ENCODE results near the gene LRRC57. TPM values are rescaled to one million over a fixed set of nuclear protein-coding genes. Genes with fewer than 3 reads are reported as not detected.

LRRC57 gene
- total and polyA plus RNA-seq, 2 of the 8 experiments (the other 6 are each of a cell fraction or from before 2014, with no cell fraction given) = 5.0 to 12.7 TPM

- H2AK5ac ChIP-seq (ENCODE audit: low read depth, low read length) = no peak overlapping the region
- H3K27me3 ChIP-seq (replicated peaks in 1 of 4; ENCODE audit: control insufficient read depth in 3 of 4, extremely low read depth in 1 of 4, insufficient read depth in 3 of 4, low read length in 3 of 4) = no peaks in the 10 kb centered on the region
- H3K9me3 ChIP-seq (ENCODE audit: insufficient read depth in 2 of 2, low read depth in 1 of 2, low read length in 1 of 2) = no peaks in the 10 kb centered on the region
- 98% methylated on average over 2 of the region's 2 CpGs; no CpG with 5 or more reads in 1 of the 2 experiments for WGBS, 2 experiments (ENCODE audit: extremely low coverage in 1 of 2, insufficient coverage in 1 of 2, insufficient read length in 1 of 2, insufficient replicate concordance in 2 of 2, low coverage in 1 of 2, low lambda C conversion rate in 2 of 2, missing lambda C conversion rate in 1 of 2)
- no peaks in the 10 kb centered on the region for H3K79me1 ChIP-seq (ENCODE audit: low read depth, low read length)
- H3K4me1 ChIP-seq (replicated peaks in 1 of 4; ENCODE audit: control insufficient read depth in 3 of 4, insufficient read depth in 4 of 4, low read length in 3 of 4) = no peaks in the 10 kb centered on the region
- no peak overlapping the region for H3K4me3 ChIP-seq (ENCODE audit: extremely low read depth in 1 of 4, insufficient read depth in 2 of 4, low read depth in 3 of 4, low read length in 4 of 4)
- H3K9ac ChIP-seq (replicated peaks in 1 of 4; ENCODE audit: extremely low read depth in 1 of 4, low read depth in 3 of 4, low read length in 3 of 4) = no peak overlapping the region
- no peak overlapping the region for H2BK12ac ChIP-seq (ENCODE audit: low read depth, low read length)
- no peak overlapping the region for H2BK20ac ChIP-seq (ENCODE audit: low read length)
- no peak overlapping the region for H3K4me2 ChIP-seq (ENCODE audit: insufficient read depth in 1 of 2, low read depth in 2 of 2, low read length in 2 of 2)
- ChIA-PET POLR2A (ENCODE audit: partially characterized antibody) (interaction anchor here (1.8 kb wide), 1 partner anchor 15 kb away, joined by 5 read pairs; no protein-coding TSS in a partner anchor), CTCF (ENCODE audit: partially characterized antibody) (interaction anchor here (1.0 kb wide), 1 partner anchor 13 kb away, joined by 3 read pairs; no protein-coding TSS in a partner anchor)
- no peak overlapping the region for H4K5ac ChIP-seq (ENCODE audit: insufficient read length, low read depth, low read length)
- H3K18ac ChIP-seq (ENCODE audit: extremely low read depth, low read length) = no peak overlapping the region
- no peak overlapping the region for H4K8ac ChIP-seq (ENCODE audit: extremely low read depth, insufficient read depth, low read length)
- H2BK5ac ChIP-seq (ENCODE audit: low read depth, low read length) = no peak overlapping the region
- no peaks in the 10 kb centered on the region for H3K79me2 ChIP-seq (ENCODE audit: control insufficient read depth in 1 of 2, insufficient read depth in 2 of 2, low read length in 2 of 2)
- no peak overlapping the region for H3K56ac ChIP-seq (replicated peaks; ENCODE audit: insufficient read length, low read depth, low read length)
- no peak overlapping the region for H3K14ac ChIP-seq (ENCODE audit: insufficient read length)
- no peak overlapping the region for H3K4ac ChIP-seq (replicated peaks; ENCODE audit: insufficient read length, low read depth, low read length)
- no peak overlapping the region for H2AFZ ChIP-seq (ENCODE audit: low read length)
- H3K36me3 ChIP-seq (ENCODE audit: control insufficient read depth in 2 of 4, insufficient read depth in 4 of 4, low read length in 3 of 4) = peaks cover 0 to 20% (median 7%) of the 10 kb centered on the region in 4 experiments; a peak in 5 of 8 replicates
- no peak overlapping the region for H2BK120ac ChIP-seq (replicated peaks; ENCODE audit: low read depth, low read length)
- no peak overlapping the region for H3K23ac ChIP-seq (ENCODE audit: insufficient read length)
- FAIRE-seq (no peak), DNase-seq (ENCODE audit: low read depth in 1 of 2, low spot score in 2 of 2) (no peak)
- no peak overlapping the region for H4K91ac ChIP-seq (replicated peaks; ENCODE audit: insufficient read length, low read length)
- no peaks in the 10 kb centered on the region for H4K20me1 ChIP-seq (replicated peaks in 1 of 2; ENCODE audit: control insufficient read depth in 1 of 2, insufficient read depth in 2 of 2, low read length in 2 of 2)
- H3K23me2 ChIP-seq (ENCODE audit: low read depth, low read length) = peaks cover 2% of the 10 kb centered on the region; the same call in 1 of the 2 replicates
- no peak overlapping the region for H3K27ac ChIP-seq (ENCODE audit: low read depth, low read length)
- H2BK15ac ChIP-seq (ENCODE audit: low read length) = no peak overlapping the region
- TF ChIP-seq BCL11A (IDR thresholded peaks at IDR 0.05; ENCODE audit: low read depth in 2 of 2, low read length in 2 of 2) = no peak
- TF ChIP-seq ATF2 (IDR thresholded peaks at IDR 0.05; ENCODE audit: low read length) = no peak
- TF ChIP-seq EZH2 (IDR thresholded peaks at IDR 0.05; ENCODE audit: low read depth, low read length, severe bottlenecking) = no peak
- no peak for TF ChIP-seq TEAD4 (IDR thresholded peaks at IDR 0.05; ENCODE audit: low read depth, low read length)
- TF ChIP-seq POLR2AphosphoS5 (IDR thresholded peaks at IDR 0.05; ENCODE audit: low read depth, low read length) = no peak
- no peak for TF ChIP-seq KDM5A (IDR thresholded peaks at IDR 0.05; ENCODE audit: low read length)
- no peak for TF ChIP-seq GTF2F1 (IDR thresholded peaks at IDR 0.05; ENCODE audit: borderline replicate concordance, low read depth, low read length)
- no peak for TF ChIP-seq TAF7 (optimal IDR thresholded peaks at IDR 0.05; ENCODE audit: borderline replicate concordance, low read depth, low read length)
- no peak for TF ChIP-seq POU5F1 (IDR thresholded peaks at IDR 0.05; ENCODE audit: low read depth, low read length)
- no peak for TF ChIP-seq RFX5 (IDR thresholded peaks at IDR 0.05; ENCODE audit: borderline replicate concordance, low read depth, low read length)
- TF ChIP-seq SUZ12 (IDR thresholded peaks at IDR 0.05; ENCODE audit: low read length) = no peak
- no peak for TF ChIP-seq SP2 (IDR thresholded peaks at IDR 0.05; ENCODE audit: low read length)
- TF ChIP-seq ASH2L (IDR thresholded peaks at IDR 0.05; ENCODE audit: low read length) = no peak
Measured at GRCh38 chr15:42523331-42523730, 25.3 kb downstream of the LRRC57 start.
